Testis (tissue), 2 donors: Measurements from ENCODE around the gene NAGPA.

ENCODE experiments used
- CTCF ChIP-seq, 3 experiments: fragments of 450-650 bp in 2 of 3; fragments of 200-600 bp in 1 of 3; sonication (generic) in 1 of 3; IDR thresholded peaks; one replicate each; pipeline ENCODE4 v1.5.1; 2016 to 2019; ENCODE audit warnings: antibody characterized with exemption in 3 of 3, mild to moderate bottlenecking in 2 of 3, moderate library complexity in 1 of 3
- POLR2A ChIP-seq: fragments of 450-650 bp; IDR thresholded peaks from one replicate; pipeline ENCODE4 v1.6.1; 2017; ENCODE audit warnings: antibody characterized with exemption, mild to moderate bottlenecking, moderate library complexity

GRCh38 chr16:5062051-5062450 lies 28.3 kb upstream of the NAGPA start:
- TF ChIP-seq POLR2A (no peak), CTCF (IDR thresholded peaks at IDR 0.05) (no peak)
